HepG2 (cell line): ENCODE data around the gene CCDC197. TPM values are rescaled to one million over a fixed set of nuclear protein-coding genes. Genes with fewer than 3 reads are reported as not detected.

Experiments used
- ATAC-seq: fragments of 200-7000 bp; cut with Tn5 transposase; 3 replicates; pipeline ENCODE4 v1.9.1; 2020; ENCODE audit warnings: mild to moderate bottlenecking, moderate library complexity
- BruUV-seq: library from RNA; stranded (reverse); fragments of 400-500 nt; replicated peaks from 2 replicates; lab custom pipeline; 2021; lab: Mats Ljungman, UMichigan
- CTCF ChIA-PET: fragments of 300-600 bp; formaldehyde crosslinking; extraction: SDS; loops from one replicate; lab custom pipeline; 2021; ENCODE audit warnings: low total read pairs, inconsistent platforms, low intra/inter-chr PET ratio; lab: Yijun Ruan, JAX
- POLR2A ChIA-PET: fragments of 350-600 bp; sonication (Branson Sonifier 250); formaldehyde crosslinking; loops from one replicate; lab custom pipeline; 2020; ENCODE audit warnings: antibody characterized with exemption, inconsistent platforms; lab: Yijun Ruan, JAX
- DNase-seq: peaks from one replicate; pipeline ENCODE4 v3.0.0-alpha.2; 2015; ENCODE audit warnings: low spot score
- FAIRE-seq: peaks from 3 replicates; lab custom pipeline; 2011; peaks lifted over from hg19 to GRCh38; lab: Jason Lieb, UNC
- H2AFZ ChIP-seq: one replicate; pipeline ENCODE4 v1.6.1; 2011; ENCODE audit warnings: low read length, inconsistent platforms
- H3K27ac ChIP-seq: fragments of 300-600 bp; 3 replicates; pipeline ENCODE4 v1.8.0; 2011; ENCODE audit warnings: mixed run types, mild to moderate bottlenecking, mixed read lengths, low read length, inconsistent platforms; ENCODE audit not compliant: insufficient read depth; ENCODE audit errors: extremely low read length
- H3K27me3 ChIP-seq, 2 experiments: fragments of 200-600 bp in 1 of 2; 2 replicates in 1 of 2; 3 replicates in 1 of 2; pipeline versions ENCODE4 v1.6.0 to v1.8.0; 2011; ENCODE audit warnings: low read length in 2 of 2, mild to moderate bottlenecking in 2 of 2, moderate library complexity in 2 of 2, inconsistent platforms in 1 of 2; ENCODE audit not compliant: insufficient read depth in 2 of 2, control insufficient read depth in 1 of 2
- H3K36me3 ChIP-seq, 2 experiments: fragments of 200-600 bp in 1 of 2; replicated peaks in 1 of 2; 2 replicates in 1 of 2; 3 replicates in 1 of 2; pipeline versions ENCODE4 v1.5.1 to v1.8.0; 2011; ENCODE audit warnings: low read length in 2 of 2, inconsistent platforms in 1 of 2; ENCODE audit not compliant: insufficient read depth in 2 of 2, control insufficient read depth in 1 of 2
- H3K4me1 ChIP-seq: 2 replicates; pipeline ENCODE4 v1.5.1; 2012; ENCODE audit warnings: low read length, inconsistent platforms; ENCODE audit not compliant: insufficient read depth
- H3K4me2 ChIP-seq: 2 replicates; pipeline ENCODE4 v1.6.0; 2011; ENCODE audit warnings: low read depth, low read length, inconsistent platforms
- H3K4me3 ChIP-seq, 3 experiments: fragments of 200-600 bp in 1 of 3; sonication (generic), shearing (Covaris generic) in 1 of 3; replicated peaks in 1 of 3; 2 replicates each; pipeline ENCODE4 v1.5.1; 2011 to 2016; ENCODE audit warnings: low read length in 3 of 3, inconsistent platforms in 2 of 3, low read depth in 2 of 3, mild to moderate bottlenecking in 2 of 3, control low read depth in 1 of 3, mixed read lengths in 1 of 3; ENCODE audit not compliant: insufficient read depth in 1 of 3
- H3K79me2 ChIP-seq: one replicate; pipeline ENCODE4 v1.6.1; 2011; ENCODE audit warnings: low read length, inconsistent platforms; ENCODE audit not compliant: insufficient read depth
- H3K9ac ChIP-seq: 2 replicates; pipeline ENCODE4 v1.6.0; 2011; ENCODE audit warnings: mild to moderate bottlenecking, low read depth, low read length, inconsistent platforms; ENCODE audit not compliant: insufficient read depth
- H3K9me3 ChIP-seq: 2 replicates; pipeline ENCODE4 v1.5.1; 2012; ENCODE audit warnings: mild to moderate bottlenecking, low read length
- H4K20me1 ChIP-seq: 2 replicates; pipeline ENCODE4 v1.6.0; 2011; ENCODE audit warnings: inconsistent platforms, mild to moderate bottlenecking, low read length, moderate library complexity; ENCODE audit not compliant: insufficient read depth
- ELF3 ChIP-seq: IDR thresholded peaks from 2 replicates; pipeline ENCODE4 v1.6.1; 2016; ENCODE audit warnings: missing genetic modification reagents, missing compliant biosample characterization
- FOXA1 ChIP-seq, 2 experiments: fragments of 450-650 bp in 1 of 2; sonication (generic) in 1 of 2; formaldehyde crosslinking in 1 of 2; IDR thresholded peaks; 2 replicates each; pipeline versions ENCODE4 v1.4.0 to v1.6.1; 2016 to 2020; ENCODE audit warnings: missing genetic modification reagents in 1 of 2
- FOXP4 ChIP-seq: sonication (generic); formaldehyde crosslinking; IDR thresholded peaks from 2 replicates; pipeline ENCODE4 v1.4.0; 2020; ENCODE audit warnings: missing genetic modification reagents
- KAT2B ChIP-seq: fragments of 150-350 bp; IDR thresholded peaks from 2 replicates; pipeline ENCODE4 v1.6.1; 2014; ENCODE audit warnings: low read depth, low read length, borderline replicate concordance
- MED1 ChIP-seq: sonication (generic); formaldehyde crosslinking; IDR thresholded peaks from 2 replicates; pipeline ENCODE4 v1.4.0; 2020; ENCODE audit warnings: missing genetic modification reagents
- NFIC ChIP-seq: IDR thresholded peaks from 2 replicates; pipeline ENCODE4 v1.6.1; 2012; ENCODE audit warnings: mild to moderate bottlenecking, low read length, inconsistent platforms
- PHB2 ChIP-seq: fragments of 450-650 bp; IDR thresholded peaks from 2 replicates; pipeline ENCODE4 v1.6.1; 2018; ENCODE audit not compliant: partially characterized antibody
- RXRA ChIP-seq: sonication (generic); formaldehyde crosslinking; IDR thresholded peaks from 2 replicates; pipeline ENCODE4 v1.5.1; 2020; ENCODE audit warnings: missing genetic modification reagents
- SMC3 ChIP-seq: IDR thresholded peaks from 2 replicates; pipeline ENCODE4 v1.6.1; 2011; ENCODE audit warnings: low read length, improper control_type of control experiment
- SOX13 ChIP-seq, 3 experiments: fragments of 450-650 bp in 1 of 3; sonication (generic) in 1 of 3; formaldehyde crosslinking in 1 of 3; IDR thresholded peaks in 2 of 3; conservative IDR thresholded peaks in 1 of 3; 2 replicates each; pipeline versions ENCODE4 v1.5.0 to v1.6.1; 2016 to 2020; ENCODE audit warnings: antibody characterized with exemption in 1 of 3, mild to moderate bottlenecking in 1 of 3, missing compliant biosample characterization in 1 of 3, missing genetic modification reagents in 1 of 3, moderate library complexity in 1 of 3
- U2AF2 ChIP-seq: fragments of 200-400 bp; formaldehyde crosslinking; IDR thresholded peaks from 2 replicates; pipeline ENCODE4 v1.6.1; 2017; ENCODE audit warnings: low read depth, mild to moderate bottlenecking, low read length
- ZBTB7B ChIP-seq: sonication (generic); formaldehyde crosslinking; IDR thresholded peaks from 2 replicates; pipeline ENCODE4 v1.4.0; 2020; ENCODE audit warnings: missing genetic modification reagents
- ZGPAT ChIP-seq: IDR thresholded peaks from 2 replicates; pipeline ENCODE4 v1.6.1; 2016; ENCODE audit warnings: mild to moderate bottlenecking
- ZMYM3 ChIP-seq: sonication (generic); formaldehyde crosslinking; IDR thresholded peaks from 2 replicates; pipeline ENCODE4 v1.5.1; 2020; ENCODE audit warnings: mild to moderate bottlenecking, missing genetic modification reagents
- ZNF121 ChIP-seq: sonication (generic); formaldehyde crosslinking; IDR thresholded peaks from 2 replicates; pipeline ENCODE4 v1.5.0; 2020; ENCODE audit warnings: mild to moderate bottlenecking, missing genetic modification reagents
- ZNF34 ChIP-seq: sonication (generic); formaldehyde crosslinking; IDR thresholded peaks from 2 replicates; pipeline ENCODE4 v1.4.0; 2020; ENCODE audit warnings: mild to moderate bottlenecking, missing genetic modification reagents, borderline replicate concordance
- ZNF563 ChIP-seq: sonication (generic); formaldehyde crosslinking; IDR thresholded peaks from 2 replicates; pipeline ENCODE4 v1.8.0; 2022; ENCODE audit warnings: mild to moderate bottlenecking, moderate library complexity, missing genetic modification reagents
- ZNF569 ChIP-seq: sonication (generic); formaldehyde crosslinking; IDR thresholded peaks from 2 replicates; pipeline ENCODE4 v1.5.0; 2020; ENCODE audit warnings: mild to moderate bottlenecking, missing genetic modification reagents, moderate library complexity, borderline replicate concordance
- WGBS: methylation state at CpG from one replicate; pipeline ENCODE4 v1.1.6; 2017; ENCODE audit warnings: low lambda C conversion rate; 5-methylcytosine and 5-hydroxymethylcytosine counted together
- in situ Hi-C: cut with HindIII; loops from 2 replicates; pipeline ENCODE4 v1.10.0; 2017; ENCODE audit warnings: low pct_unique_long_range_greater_than_20kb; ENCODE audit not compliant: extremely low pct_ligation_motif_present
- intact Hi-C: fragments of 100-400 bp; cut with micrococcal nuclease; formaldehyde crosslinking; loops from one replicate; pipeline ENCODE4 v1.10.0; 2022; ENCODE audit not compliant: unreplicated experiment
- polyA plus RNA-seq, 8 experiments: library from polyadenylated mRNA; depleted of rRNA in 3 of 8; stranded (reverse) in 7 of 8; unstranded in 1 of 8; fragments of >200 nt; fragmentation: Illumina TruSeq in 4 of 8; extraction: Trizol in 4 of 8; gene quantifications; 2 replicates each; pipeline versions ENCODE4 v1.2.1 to v1.2.3, GENCODE V29; 2011 to 2016; ENCODE audit warnings: low read depth in 4 of 8, missing spikeins in 1 of 8, mixed read lengths in 1 of 8; ENCODE audit not compliant: insufficient read depth in 1 of 8
- total RNA-seq, 5 experiments: library from RNA; depleted of rRNA; stranded (reverse); fragments of >200 nt; fragmentation: Illumina TruSeq; extraction: Trizol; gene quantifications; 2 replicates each; pipeline ENCODE4 v1.2.3, GENCODE V29; 2016; ENCODE audit warnings: low read depth in 1 of 5
- TF ChIP-seq, protein P1 (sequence below): sonication (generic); formaldehyde crosslinking; IDR thresholded peaks from 2 replicates; pipeline ENCODE4 v1.8.0; 2022; ENCODE audit warnings: low read depth, missing genetic modification reagents
- TF ChIP-seq, protein P2 (sequence below): sonication (generic); formaldehyde crosslinking; IDR thresholded peaks from 2 replicates; pipeline ENCODE4 v1.5.0; 2020; ENCODE audit warnings: missing genetic modification reagents, mild to moderate bottlenecking, borderline replicate concordance

The CCDC197 gene
- total and polyA plus RNA-seq, 2 of the 13 experiments (the other 11 are each of a cell fraction or from before 2014, with no cell fraction given): 0.11 to 0.13 TPM

DNA sequence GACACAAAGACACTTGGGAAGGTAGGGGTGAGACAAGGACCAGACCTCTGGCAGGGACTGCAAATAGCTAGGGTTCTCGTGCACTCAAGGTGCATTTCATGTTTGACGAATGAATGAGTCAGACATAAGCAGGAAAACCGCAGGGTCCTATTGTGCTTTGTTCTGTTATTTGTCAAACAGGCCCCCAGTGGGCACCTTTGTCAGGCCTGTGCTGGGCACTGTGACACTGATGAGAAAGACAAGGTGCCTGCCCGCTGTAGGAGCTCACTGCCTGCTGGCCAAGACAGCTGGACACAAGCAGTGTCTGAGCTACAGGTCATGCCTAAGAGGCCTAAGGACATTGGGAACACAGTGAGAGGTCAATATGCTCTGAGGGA, 31.3 kb downstream of the CCDC197 start:
- 2% methylated on average over 3 of the region's 4 CpGs for WGBS
- FAIRE-seq (peak; percentile 78), DNase-seq (peak; percentile 91), ATAC-seq (peak; percentile 70)
- H3K27me3 ChIP-seq: no peaks in the 10 kb centered on the region
- H2AFZ ChIP-seq: no peak overlapping the region
- no peaks in the 10 kb centered on the region for H3K36me3 ChIP-seq
- ChIA-PET POLR2A (interaction anchor here (0.8 to 1.8 kb wide), 8 partner anchors 8 to 289 kb away, joined by 3 to 9 read pairs (median 4); partner anchors contain the start of genes DDX24, IFI27L1 and SERPINA10), CTCF (interaction anchor here (0.6 to 1.0 kb wide), 3 partner anchors 10 to 108 kb away, joined by 3 read pairs; no protein-coding TSS in a partner anchor)
- H3K79me2 ChIP-seq: peaks cover 2% of the 10 kb centered on the region
- BruUV-seq: TSS peak; percentile 55
- H3K4me1 ChIP-seq: peaks cover 44% of the 10 kb centered on the region
- H3K9me3 ChIP-seq: no peaks in the 10 kb centered on the region
- peak overlapping the region; percentile 19 for H3K27ac ChIP-seq
- no peaks in the 10 kb centered on the region for H4K20me1 ChIP-seq
- in situ Hi-C loops: no loop called here
- intact Hi-C loops: no loop called here
- peak overlapping the region; percentile 73 for H3K4me2 ChIP-seq
- H3K9ac ChIP-seq: no peak overlapping the region
- H3K4me3 ChIP-seq: no peak overlapping the region
- no peak for TF ChIP-seq PHB2
- TF ChIP-seq, protein P1, sequence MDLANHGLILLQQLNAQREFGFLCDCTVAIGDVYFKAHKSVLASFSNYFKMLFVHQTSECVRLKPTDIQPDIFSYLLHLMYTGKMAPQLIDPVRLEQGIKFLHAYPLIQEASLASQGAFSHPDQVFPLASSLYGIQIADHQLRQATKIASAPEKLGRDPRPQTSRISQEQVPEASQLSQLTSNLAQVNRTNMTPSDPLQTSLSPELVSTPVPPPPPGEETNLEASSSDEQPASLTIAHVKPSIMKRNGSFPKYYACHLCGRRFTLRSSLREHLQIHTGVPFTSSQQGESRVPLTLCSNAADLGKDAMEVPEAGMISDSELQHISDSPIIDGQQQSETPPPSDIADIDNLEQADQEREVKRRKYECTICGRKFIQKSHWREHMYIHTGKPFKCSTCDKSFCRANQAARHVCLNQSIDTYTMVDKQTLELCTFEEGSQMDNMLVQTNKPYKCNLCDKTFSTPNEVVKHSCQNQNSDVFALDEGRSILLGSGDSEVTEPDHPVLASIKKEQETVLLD (CRISPR knock-in tag): no peak
- peak; percentile 25; the same call in 1 of the 2 replicates for TF ChIP-seq ZMYM3 (CRISPR knock-in tag)
- no peak for TF ChIP-seq ZNF569
- TF ChIP-seq ZNF34 (CRISPR knock-in tag): no peak
- TF ChIP-seq RXRA: peak; percentile 52; the same call in 1 of the 2 replicates
- TF ChIP-seq U2AF2: no peak
- peak; percentile 75; the same call in 1 of the 2 replicates for TF ChIP-seq ZNF121 (CRISPR knock-in tag)
- no peak for TF ChIP-seq FOXA1 (IDR thresholded peaks at IDR 0.05)
- TF ChIP-seq FOXA1 (CRISPR knock-in tag; IDR thresholded peaks at IDR 0.05): peak; percentile 76
- peak; percentile 76 for TF ChIP-seq ELF3 (CRISPR knock-in tag)
- no peak for TF ChIP-seq KAT2B
- TF ChIP-seq ZGPAT (CRISPR knock-in tag): peak; percentile 47; the same call in 1 of the 2 replicates
- 0 out of 2 replicates have a peak, but pooled peaks have one; percentile 30 for TF ChIP-seq ZNF563 (CRISPR knock-in tag)
- peak; percentile 49; the same call in 1 of the 2 replicates for TF ChIP-seq ZBTB7B (CRISPR knock-in tag)
- peak; percentile 33; the same call in 1 of the 2 replicates for TF ChIP-seq SMC3
- TF ChIP-seq, protein P2, sequence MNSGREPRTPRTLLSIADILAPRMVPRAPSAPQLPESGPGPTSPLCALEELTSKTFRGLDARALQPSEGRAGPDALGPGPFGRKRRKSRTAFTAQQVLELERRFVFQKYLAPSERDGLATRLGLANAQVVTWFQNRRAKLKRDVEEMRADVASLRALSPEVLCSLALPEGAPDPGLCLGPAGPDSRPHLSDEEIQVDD: no peak
- peak; percentile 29; the same call in 1 of the 2 replicates for TF ChIP-seq FOXP4
- no peak for TF ChIP-seq NFIC
- TF ChIP-seq MED1 (CRISPR knock-in tag): 0 out of 2 replicates have a peak, but pooled peaks have one; percentile 30
- peak; percentile 96 for TF ChIP-seq SOX13 (IDR thresholded peaks at IDR 0.05)
- peak in 1 of 2 experiments; percentile 99; a peak in 2 of 4 replicates for TF ChIP-seq SOX13 (CRISPR knock-in tag; conservative IDR thresholded peaks at IDR 0.05 in 1 of 2, IDR thresholded peaks at IDR 0.05 in 1 of 2)
